Naive B cell (primary cell): ENCODE data around the gene SLC2A9. TPM values are rescaled to one million over a fixed set of nuclear protein-coding genes. Genes with fewer than 3 reads are reported as not detected.

Source experiments
- ATAC-seq, 2 donors: fragments of 150-1000 bp; cut with Tn5 transposase; 2 replicates each; pipeline ENCODE4 v1.10.0; 2021; ENCODE audit warnings: low read depth in 2 of 2, mild to moderate bottlenecking in 2 of 2, moderate library complexity in 2 of 2
- DNase-seq: peaks from one replicate; pipeline ENCODE4 v3.0.0; 2022
- H3K27ac Mint-ChIP-seq, 6 donors: one replicate each; pipeline ENCODE4 v1.8.0; 2020 to 2022; ENCODE audit warnings: mild to moderate bottlenecking in 6 of 6, mixed read lengths in 6 of 6, moderate library complexity in 5 of 6, inconsistent platforms in 2 of 6
- H3K27me3 Mint-ChIP-seq, 3 donors: one replicate each; pipeline ENCODE4 v1.8.0; 2021 to 2022; ENCODE audit warnings: mixed read lengths in 3 of 3, mild to moderate bottlenecking in 1 of 3
- H3K36me3 Mint-ChIP-seq, 2 donors: one replicate each; pipeline ENCODE4 v1.8.0; 2020 to 2022; ENCODE audit warnings: mixed read lengths in 2 of 2, inconsistent platforms in 1 of 2, mild to moderate bottlenecking in 1 of 2
- H3K4me1 Mint-ChIP-seq, 3 donors: one replicate each; pipeline ENCODE4 v1.8.0; 2020 to 2022; ENCODE audit warnings: mixed read lengths in 3 of 3, inconsistent platforms in 1 of 3, mild to moderate bottlenecking in 1 of 3, moderate library complexity in 1 of 3
- H3K4me3 Mint-ChIP-seq, 8 donors: one replicate each; pipeline ENCODE4 v1.8.0; 2020 to 2022; ENCODE audit warnings: mild to moderate bottlenecking in 8 of 8, mixed read lengths in 8 of 8, moderate library complexity in 8 of 8, inconsistent platforms in 2 of 8
- H3K9me3 Mint-ChIP-seq, 7 donors: one replicate each; pipeline ENCODE4 v1.8.0; 2020 to 2022; ENCODE audit warnings: mixed read lengths in 7 of 7, mild to moderate bottlenecking in 5 of 7, inconsistent platforms in 2 of 7, moderate library complexity in 1 of 7
- polyA plus RNA-seq, 6 donors: library from polyadenylated mRNA; unstranded; fragments of 300-500 nt; fragmentation: Illumina TruSeq; gene quantifications; one replicate each; pipeline ENCODE4 v1.2.3, GENCODE V29; 2021; ENCODE audit warnings: low read depth in 6 of 6

Gene SLC2A9
- polyA plus RNA-seq, 6 donors from 2014 or later: 0.52 to 1.4 (median 1.3) TPM; not detected in 1

GRCh38 chr4:9889306-9889705, 132.0 kb downstream of the SLC2A9 start:
- no peak overlapping the region for H3K27ac Mint-ChIP-seq
- ATAC-seq: no peak
- DNase-seq: no peak
- H3K4me3 Mint-ChIP-seq: no peak overlapping the region
- H3K9me3 Mint-ChIP-seq: no peaks in the 10 kb centered on the region
- peaks cover 0 to 9% (median 4%) of the 10 kb centered on the region in 3 donors for H3K27me3 Mint-ChIP-seq
- H3K36me3 Mint-ChIP-seq: no peaks in the 10 kb centered on the region
- H3K4me1 Mint-ChIP-seq: no peaks in the 10 kb centered on the region

GRCh38 chr4:9885958-9886357, 135.3 kb downstream of the SLC2A9 start:
- Mint-ChIP-seq H3K9me3 (no peaks in the 10 kb centered on the region), H3K36me3 (no peaks in the 10 kb centered on the region), H3K27me3 (peaks cover 0 to 9% (median 4%) of the 10 kb centered on the region in 3 donors), H3K4me1 (no peaks in the 10 kb centered on the region), H3K27ac (no peak overlapping the region), H3K4me3 (no peak overlapping the region)
- no peak for DNase-seq
- ATAC-seq: no peak

GRCh38 chr4:9880406-9881197, 140.7 kb downstream of the SLC2A9 start:
- H3K27ac Mint-ChIP-seq: no peak overlapping the region

GRCh38 chr4:9877123-9877522, 144.2 kb downstream of the SLC2A9 start:
- no peaks in the 10 kb centered on the region for H3K36me3 Mint-ChIP-seq
- no peak overlapping the region for H3K27ac Mint-ChIP-seq
- H3K4me3 Mint-ChIP-seq: no peak overlapping the region
- H3K27me3 Mint-ChIP-seq: peaks cover 0 to 15% (median 8%) of the 10 kb centered on the region in 3 donors
- H3K4me1 Mint-ChIP-seq: no peaks in the 10 kb centered on the region
- ATAC-seq (no peak), DNase-seq (no peak)
- peaks cover 0 to 7% (median 2%) of the 10 kb centered on the region in 7 donors for H3K9me3 Mint-ChIP-seq

More at GRCh38 chr4:9880406-9881197, 140.7 kb downstream of the SLC2A9 start:
- no peak for DNase-seq
- Mint-ChIP-seq H3K36me3 (no peaks in the 10 kb centered on the region), H3K4me1 (no peaks in the 10 kb centered on the region), H3K27me3 (peaks cover 0 to 11% (median 8%) of the 10 kb centered on the region in 3 donors), H3K9me3 (peaks cover 0 to 2% (median 0%) of the 10 kb centered on the region in 7 donors), H3K4me3 (no peak overlapping the region)
- no peak for ATAC-seq

- no peak overlapping the region for H3K27ac Mint-ChIP-seq
- H3K27me3 Mint-ChIP-seq: peaks cover 0 to 23% (median 6%) of the 10 kb centered on the region in 3 donors
- DNase-seq (no peak), ATAC-seq (no peak)
- H3K4me3 Mint-ChIP-seq: no peak overlapping the region
- peaks cover 0 to 7% (median 3%) of the 10 kb centered on the region in 7 donors for H3K9me3 Mint-ChIP-seq
- H3K4me1 Mint-ChIP-seq: no peaks in the 10 kb centered on the region
- no peaks in the 10 kb centered on the region for H3K36me3 Mint-ChIP-seq
These were observed 145.8 kb downstream of the SLC2A9 start for GRCh38 chr4:9875516-9875915.

- H3K36me3 Mint-ChIP-seq: no peaks in the 10 kb centered on the region
- no peak for DNase-seq
- peaks cover 0 to 33% (median 6%) of the 10 kb centered on the region in 3 donors for H3K27me3 Mint-ChIP-seq
- ATAC-seq: no peak
- H3K4me3 Mint-ChIP-seq: no peak overlapping the region
- H3K4me1 Mint-ChIP-seq: no peaks in the 10 kb centered on the region
- H3K27ac Mint-ChIP-seq: no peak overlapping the region
- H3K9me3 Mint-ChIP-seq: peaks cover 0 to 9% (median 3%) of the 10 kb centered on the region in 7 donors
These were observed 146.9 kb downstream of the SLC2A9 start for GRCh38 chr4:9874385-9874784.

GRCh38 chr4:9870165-9870790, 151.0 kb downstream of the SLC2A9 start:
- H3K9me3 Mint-ChIP-seq: peaks cover 0 to 9% (median 2%) of the 10 kb centered on the region in 7 donors
- H3K27me3 Mint-ChIP-seq: peaks cover 0 to 24% (median 10%) of the 10 kb centered on the region in 3 donors
- no peak overlapping the region for H3K4me3 Mint-ChIP-seq
- no peak overlapping the region for H3K27ac Mint-ChIP-seq
- H3K4me1 Mint-ChIP-seq: no peaks in the 10 kb centered on the region
- no peaks in the 10 kb centered on the region for H3K36me3 Mint-ChIP-seq
- ATAC-seq: no peak
- no peak for DNase-seq

- no peak for ATAC-seq
- Mint-ChIP-seq H3K27ac (no peak overlapping the region), H3K4me1 (no peaks in the 10 kb centered on the region), H3K9me3 (peaks cover 0 to 7% (median 0%) of the 10 kb centered on the region in 7 donors), H3K4me3 (no peak overlapping the region), H3K27me3 (peaks cover 0 to 23% (median 10%) of the 10 kb centered on the region in 3 donors), H3K36me3 (no peaks in the 10 kb centered on the region)
- no peak for DNase-seq
These were observed 153.4 kb downstream of the SLC2A9 start for GRCh38 chr4:9867751-9868425.

- Mint-ChIP-seq H3K9me3 (peaks cover 0 to 7% (median 0%) of the 10 kb centered on the region in 7 donors), H3K4me1 (no peaks in the 10 kb centered on the region), H3K27me3 (peaks cover 0 to 23% (median 10%) of the 10 kb centered on the region in 3 donors), H3K36me3 (no peaks in the 10 kb centered on the region), H3K4me3 (no peak overlapping the region), H3K27ac (no peak overlapping the region)
- DNase-seq (no peak), ATAC-seq (no peak)
These were observed 154.4 kb downstream of the SLC2A9 start for GRCh38 chr4:9866931-9867330.

GRCh38 chr4:9861561-9861960, 159.7 kb downstream of the SLC2A9 start:
- no peak for DNase-seq
- ATAC-seq: no peak
- Mint-ChIP-seq H3K27ac (no peak overlapping the region), H3K4me1 (no peaks in the 10 kb centered on the region), H3K4me3 (no peak overlapping the region), H3K36me3 (no peaks in the 10 kb centered on the region), H3K27me3 (no peaks in the 10 kb centered on the region), H3K9me3 (peaks cover 0 to 14% (median 4%) of the 10 kb centered on the region in 7 donors)

GRCh38 chr4:9859810-9860209, 161.5 kb downstream of the SLC2A9 start:
- H3K4me3 Mint-ChIP-seq: no peak overlapping the region
- DNase-seq (no peak), ATAC-seq (no peak)
- no peak overlapping the region for H3K27ac Mint-ChIP-seq
- H3K9me3 Mint-ChIP-seq: peaks cover 3 to 31% (median 13%) of the 10 kb centered on the region in 7 donors
- no peaks in the 10 kb centered on the region for H3K4me1 Mint-ChIP-seq
- no peaks in the 10 kb centered on the region for H3K36me3 Mint-ChIP-seq
- H3K27me3 Mint-ChIP-seq: no peaks in the 10 kb centered on the region

GRCh38 chr4:9849538-9849920, 171.8 kb downstream of the SLC2A9 start:
- Mint-ChIP-seq H3K27me3 (peaks cover 9 to 22% (median 14%) of the 10 kb centered on the region in 3 donors), H3K9me3 (peaks cover 0 to 8% (median 2%) of the 10 kb centered on the region in 7 donors)
- ATAC-seq: no peak

GRCh38 chr4:9847968-9848748, 173.1 kb downstream of the SLC2A9 start:
- no peak for DNase-seq
- no peak overlapping the region for H3K27ac Mint-ChIP-seq
- H3K9me3 Mint-ChIP-seq: peaks cover 0 to 10% (median 0%) of the 10 kb centered on the region in 7 donors
- H3K4me1 Mint-ChIP-seq: no peaks in the 10 kb centered on the region
- no peaks in the 10 kb centered on the region for H3K36me3 Mint-ChIP-seq
- H3K4me3 Mint-ChIP-seq: no peak overlapping the region
- ATAC-seq: no peak
- H3K27me3 Mint-ChIP-seq: peaks cover 5 to 22% (median 14%) of the 10 kb centered on the region in 3 donors

More at GRCh38 chr4:9849538-9849920, 171.8 kb downstream of the SLC2A9 start:
- no peak overlapping the region for H3K4me3 Mint-ChIP-seq
- no peaks in the 10 kb centered on the region for H3K4me1 Mint-ChIP-seq
- no peak for DNase-seq
- no peak overlapping the region for H3K27ac Mint-ChIP-seq
- H3K36me3 Mint-ChIP-seq: no peaks in the 10 kb centered on the region
